HG03103 (cell line): ENCODE results near the gene TREX2.

ENCODE experiments used
- ATAC-seq: cut with Tn5 transposase; IDR thresholded peaks from one replicate; pipeline ENCODE4 v1.9.1; 2021; ENCODE audit warnings: low read depth; ENCODE audit not compliant: unreplicated experiment

Gene TREX2

GRCh38 chrX:153476666-153477363 is 31.0 kb upstream of the TREX2 start:
- ATAC-seq, result no peak

GRCh38 chrX:153475751-153476281 is 30.0 kb upstream of the TREX2 start:
- ATAC-seq, result no peak

- ATAC-seq, result no peak
Observed at GRCh38 chrX:153475271-153475670, 29.4 kb upstream of the TREX2 start.

GRCh38 chrX:153474718-153475117 is 28.9 kb upstream of the TREX2 start:
- no peak for ATAC-seq

GRCh38 chrX:153474266-153474665 is 28.4 kb upstream of the TREX2 start:
- ATAC-seq, result no peak

- ATAC-seq, result no peak
Observed at GRCh38 chrX:153473126-153473525, 27.3 kb upstream of the TREX2 start.

DNA sequence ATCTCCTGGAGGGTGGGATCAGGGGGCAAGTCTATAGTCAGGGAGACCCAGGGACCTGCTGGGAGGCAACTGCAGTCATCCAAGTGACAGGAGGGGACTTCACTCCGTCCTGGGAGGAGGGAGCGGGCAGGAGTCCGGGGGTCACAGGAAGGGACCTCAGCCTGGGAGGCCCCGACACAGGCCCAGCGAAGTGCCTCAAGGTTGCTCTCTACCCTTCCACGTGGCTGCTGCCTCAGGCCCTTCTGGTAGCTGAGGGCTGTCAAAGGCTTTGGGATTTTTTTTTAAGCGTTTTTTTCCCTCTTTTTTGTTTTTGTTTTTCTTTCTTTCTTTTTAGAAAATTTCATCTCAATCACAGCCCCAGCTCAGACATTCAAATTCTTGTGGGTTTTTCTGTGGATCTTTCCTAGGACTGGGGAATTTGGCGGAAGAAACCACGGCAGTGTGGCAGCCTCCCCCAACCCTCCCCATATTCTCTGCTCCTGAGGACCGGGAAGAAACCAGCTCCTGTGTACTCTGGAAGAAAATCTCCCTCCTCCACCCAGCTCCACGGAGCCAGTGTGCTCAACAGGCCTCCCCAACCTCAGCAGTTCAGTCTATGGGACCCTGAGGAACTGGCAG is 25.9 kb upstream of the TREX2 start:
- no peak for ATAC-seq

- peak; percentile 87 for ATAC-seq
Observed at GRCh38 chrX:153470411-153471363, 24.8 kb upstream of the TREX2 start, which contains the start of gene HAUS7. Gene HAUS7, minus strand, starts transcription at chrX:153470576. Its CDS starts 19 bp downstream, at chrX:153470557.

DNA sequence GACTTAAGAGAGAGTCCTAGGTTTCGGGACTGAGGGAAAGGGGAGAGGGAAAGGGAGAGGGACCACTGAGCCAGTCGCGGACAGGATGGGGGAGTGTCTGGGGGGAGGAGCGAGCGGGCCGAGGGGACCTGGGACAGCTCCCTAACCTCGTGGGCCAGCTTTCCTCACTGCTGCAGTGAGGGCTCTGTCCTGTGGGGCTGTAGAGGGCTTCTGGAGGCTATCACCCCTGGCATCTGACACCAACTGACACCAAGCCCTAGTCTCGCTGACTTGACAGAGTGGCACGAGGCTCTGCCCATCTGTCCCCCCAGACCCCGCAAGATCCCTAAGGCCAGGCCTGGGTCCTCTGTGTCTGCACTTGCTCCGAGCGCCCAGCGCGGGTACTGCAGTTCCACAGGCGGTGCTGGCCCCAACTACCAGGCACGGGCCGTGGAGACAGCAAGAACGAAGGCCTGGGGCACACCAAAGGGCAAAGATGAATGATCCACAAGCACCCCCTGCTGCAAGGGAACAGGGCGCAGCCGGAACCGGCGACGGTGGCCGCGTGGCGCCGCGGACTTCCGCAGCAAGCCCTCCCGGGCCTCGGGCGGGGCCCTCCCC is 24.1 kb upstream of the TREX2 start:
- ATAC-seq, result peak; percentile 29

DNA sequence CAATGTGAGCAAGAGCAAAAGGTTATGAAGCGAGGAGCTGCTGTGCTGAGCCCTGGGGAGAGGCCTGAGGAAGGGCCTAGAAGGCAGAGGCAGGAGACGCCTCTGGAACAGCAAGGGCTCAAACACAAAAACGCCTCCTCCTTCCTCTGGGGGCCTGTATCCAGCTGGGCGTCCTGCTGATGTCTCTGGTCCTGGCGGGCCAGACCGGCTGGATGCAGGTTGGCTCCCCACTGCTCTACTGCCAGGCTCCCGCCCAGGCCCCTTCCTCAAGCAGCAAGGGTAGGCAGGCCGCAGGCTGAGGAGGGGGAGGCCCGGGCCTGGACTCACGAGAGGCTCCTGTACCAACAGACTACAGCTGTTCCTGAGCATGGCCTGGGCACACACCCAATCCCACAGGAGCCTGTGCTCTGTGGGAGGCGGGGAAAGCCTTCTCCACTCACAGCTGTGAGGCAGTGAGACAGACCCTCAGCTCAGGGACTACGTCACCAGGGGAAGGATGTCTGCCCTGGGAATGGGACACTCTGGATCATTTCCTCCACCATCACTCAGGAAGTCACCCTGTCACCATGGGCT is 22.2 kb upstream of the TREX2 start:
- ATAC-seq, result no peak

GRCh38 chrX:153465691-153466380 is 20.0 kb upstream of the TREX2 start:
- no peak for ATAC-seq

GRCh38 chrX:153464116-153464515 is 18.3 kb upstream of the TREX2 start:
- ATAC-seq, result no peak

GRCh38 chrX:153463556-153463955 is 17.7 kb upstream of the TREX2 start:
- no peak for ATAC-seq

DNA sequence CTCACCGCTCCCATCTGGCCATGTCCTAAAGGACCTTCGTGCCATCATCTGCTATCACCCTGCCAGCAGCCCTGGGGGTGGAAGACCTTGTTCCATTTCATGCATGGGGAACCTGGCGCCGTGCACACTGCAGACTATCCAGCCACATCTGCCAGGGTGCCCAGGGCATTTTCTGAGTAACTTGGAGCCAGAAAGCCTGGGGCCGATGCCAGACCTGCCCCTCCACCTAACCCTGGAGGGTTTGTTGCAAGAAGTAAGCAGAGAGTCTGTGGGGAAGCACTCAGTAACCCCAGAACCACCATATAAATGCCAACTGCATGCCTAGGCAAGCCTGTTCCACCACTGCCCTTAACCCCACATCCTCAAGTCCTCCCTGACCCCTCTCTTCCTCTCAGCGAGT is 17.2 kb upstream of the TREX2 start:
- ATAC-seq, result no peak

GRCh38 chrX:153462291-153462690 is 16.4 kb upstream of the TREX2 start:
- no peak for ATAC-seq

- no peak for ATAC-seq
Observed at GRCh38 chrX:153460826-153461225, 15.0 kb upstream of the TREX2 start.

GRCh38 chrX:153459986-153460385 is 14.1 kb upstream of the TREX2 start:
- ATAC-seq, result no peak

GRCh38 chrX:153458476-153458875 is 12.6 kb upstream of the TREX2 start:
- ATAC-seq, result no peak

DNA sequence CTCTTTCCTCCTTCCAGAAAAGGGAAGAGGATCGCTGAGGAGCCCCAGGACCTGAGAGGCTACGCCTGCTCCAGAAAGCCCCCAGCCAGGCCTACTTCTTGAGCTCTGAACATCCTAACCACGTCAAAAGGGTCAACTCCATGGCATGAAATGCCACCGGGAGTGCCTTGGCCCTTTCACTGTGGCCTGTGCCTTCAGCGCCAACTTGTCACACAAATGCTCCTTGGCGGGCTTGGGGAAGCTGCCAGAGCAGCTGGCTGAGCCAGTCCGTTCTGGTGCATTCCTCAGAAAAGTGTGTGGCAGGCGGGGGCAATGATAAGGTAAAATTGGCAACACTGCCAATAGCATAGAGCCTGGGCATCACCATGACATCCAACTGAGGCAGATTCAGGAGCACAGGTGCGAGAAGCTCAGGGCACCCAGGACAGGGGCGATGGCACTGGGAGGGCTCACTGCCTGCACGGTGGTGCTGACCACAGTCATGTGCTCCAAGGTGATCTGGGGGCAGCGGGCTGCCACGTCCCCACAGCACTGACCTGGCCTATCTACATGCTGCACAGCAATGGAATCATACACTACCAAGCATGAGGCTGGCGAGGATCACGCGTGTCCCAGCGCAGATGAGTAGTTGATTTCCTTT is 12.1 kb upstream of the TREX2 start:
- ATAC-seq, result no peak
